GM12892 (cell line): ENCODE measurements around the gene METTL24.

ENCODE experiments used
- POLR2AphosphoS5 ChIP-seq: IDR thresholded peaks from 2 replicates; pipeline ENCODE4 v1.6.1; 2011; ENCODE audit warnings: low read depth, low read length, control low read depth
- TAF1 ChIP-seq: IDR thresholded peaks from 2 replicates; pipeline ENCODE4 v1.6.1; 2011; ENCODE audit warnings: low read depth, mild to moderate bottlenecking, control low read depth, low read length, borderline replicate concordance

- TF ChIP-seq POLR2AphosphoS5 (no peak), TAF1 (no peak)
Measured at GRCh38 chr6:110250838-110251237, 107.3 kb downstream of the METTL24 start.
